Measurements from ENCODE around the gene SLC6A3. TPM values are rescaled to one million over a fixed set of nuclear protein-coding genes. Genes with fewer than 3 reads are reported as not detected.

SLC6A3 gene
- total RNA-seq, 1 experiment from 2014 or later: 0.74 TPM

- TF ChIP-seq ZNF281 (CRISPR knock-in tag; IDR thresholded peaks at IDR 0.05): no peak
- TF ChIP-seq CDX4 (CRISPR knock-in tag; IDR thresholded peaks at IDR 0.05; ENCODE audit: borderline replicate concordance): no peak
- no peak for TF ChIP-seq NR2C2 (CRISPR knock-in tag; IDR thresholded peaks at IDR 0.05)
- no peak for TF ChIP-seq STAT6 (CRISPR knock-in tag; conservative IDR thresholded peaks at IDR 0.05; ENCODE audit: low read depth)
- no peak for TF ChIP-seq CBFB (CRISPR knock-in tag; IDR thresholded peaks at IDR 0.05; ENCODE audit: low read depth)
- no peak for TF ChIP-seq ATF2 (CRISPR knock-in tag; IDR thresholded peaks at IDR 0.05; ENCODE audit: borderline replicate concordance, low read depth)
- no peak for TF ChIP-seq IRF1 (CRISPR knock-in tag; IDR thresholded peaks at IDR 0.05)
- TF ChIP-seq ZNF423 (CRISPR knock-in tag; IDR thresholded peaks at IDR 0.05): no peak
- no peak for TF ChIP-seq FOXP1 (CRISPR knock-in tag; IDR thresholded peaks at IDR 0.05; ENCODE audit: borderline replicate concordance)
These were observed 65.0 kb downstream of the SLC6A3 start (continued) for GRCh38 chr5:1380011-1380817.

- H3K9me3 Mint-ChIP-seq: peaks cover 6% of the 10 kb centered on the region
- ChIA-PET CTCF (interaction anchor here (1.4 to 2.2 kb wide), 10 partner anchors 16 to 272 kb away, joined by 4 to 27 read pairs (median 10); partner anchors contain the start of gene TERT), POLR2A (no interaction called here)
- ATAC-seq: no peak
- TF ChIP-seq ZNF138 (CRISPR knock-in tag; conservative IDR thresholded peaks at IDR 0.05): no peak
- no peak for TF ChIP-seq EMX1 (CRISPR knock-in tag; IDR thresholded peaks at IDR 0.05)
- TF ChIP-seq TP53 (CRISPR knock-in tag; IDR thresholded peaks at IDR 0.05): no peak
- no peak for TF ChIP-seq JAZF1 (CRISPR knock-in tag; IDR thresholded peaks at IDR 0.05)
- TF ChIP-seq ATF1 (CRISPR knock-in tag; IDR thresholded peaks at IDR 0.05): no peak
- no peak for TF ChIP-seq HMGA2 (CRISPR knock-in tag; IDR thresholded peaks at IDR 0.05)
- no peak for TF ChIP-seq TEAD1 (CRISPR knock-in tag; IDR thresholded peaks at IDR 0.05)
- no peak for TF ChIP-seq PREB (CRISPR knock-in tag; IDR thresholded peaks at IDR 0.05; ENCODE audit: borderline replicate concordance)
- H3K27me3 Mint-ChIP-seq (ENCODE audit: low read depth): peaks cover 54% of the 10 kb centered on the region
- no peak overlapping the region for H3K27ac Mint-ChIP-seq
- no peak for DNase-seq (ENCODE audit: low spot score)
- 0 out of 2 replicates have a peak, but pooled peaks cover 4% of the 10 kb centered on the region for H3K4me1 Mint-ChIP-seq
- peaks cover 2% of the 10 kb centered on the region; the same call in 1 of the 2 replicates for H3K36me3 Mint-ChIP-seq
- no peak overlapping the region for H3K4me3 Mint-ChIP-seq
These were observed 66.2 kb downstream of the SLC6A3 start for GRCh38 chr5:1378866-1379659.
